Endothelial cell of umbilical vein (primary cell): Measurements from ENCODE around the gene PPP1R26.

Experiments used
- CTCF ChIP-seq, 2 donors: IDR thresholded peaks; 1 replicate in 1 of 2; 2 replicates in 1 of 2; pipeline ENCODE4 v1.5.1; 2011; ENCODE audit warnings: low read length in 2 of 2, mild to moderate bottlenecking in 2 of 2, moderate library complexity in 2 of 2, control low read depth in 1 of 2, inconsistent platforms in 1 of 2, low read depth in 1 of 2; ENCODE audit not compliant: insufficient read depth in 1 of 2; ENCODE audit errors: extremely low read depth in 1 of 2
- EZH2 ChIP-seq: IDR thresholded peaks from 2 replicates; pipeline ENCODE4 v1.6.1; 2012; ENCODE audit warnings: borderline replicate concordance, low read depth, mild to moderate bottlenecking, moderate library complexity, low read length, inconsistent platforms; ENCODE audit not compliant: severe bottlenecking
- GATA2 ChIP-seq: IDR thresholded peaks from 2 replicates; pipeline ENCODE4 v1.7.0; 2011; ENCODE audit warnings: low read depth, mild to moderate bottlenecking, moderate library complexity, mixed read lengths, low read length; ENCODE audit not compliant: insufficient read length, insufficient read depth
- JUN ChIP-seq: IDR thresholded peaks from 2 replicates; pipeline ENCODE4 v1.6.1; 2011; ENCODE audit warnings: borderline replicate concordance, low read depth; ENCODE audit not compliant: insufficient read length, insufficient read depth
- MYC ChIP-seq: IDR thresholded peaks from one replicate; pipeline ENCODE4 v1.6.1; 2011; ENCODE audit warnings: mild to moderate bottlenecking, low read depth, low read length
- POLR2A ChIP-seq: IDR thresholded peaks from 2 replicates; pipeline ENCODE4 v1.6.1; 2012; ENCODE audit warnings: low read depth, mild to moderate bottlenecking, control low read depth, low read length
- POLR2AphosphoS5 ChIP-seq: IDR thresholded peaks from 2 replicates; pipeline ENCODE4 v1.6.1; 2012; ENCODE audit warnings: low read depth, mild to moderate bottlenecking, control low read depth, low read length, moderate library complexity; ENCODE audit not compliant: insufficient read depth

GRCh38 chr9:135485385-135485784 lies 5.8 kb downstream of the PPP1R26 start:
- TF ChIP-seq CTCF (IDR thresholded peaks at IDR 0.05; ENCODE audit: extremely low read depth in 1 of 2, insufficient read depth in 1 of 2, low read depth in 1 of 2, low read length in 2 of 2) (no peak), POLR2AphosphoS5 (no peak), POLR2A (no peak), JUN (no peak), EZH2 (no peak), MYC (no peak), GATA2 (no peak)
